A673 (cell line): Measurements from ENCODE around the gene ZC3H8.

Experiments used
- EZH2 ChIP-seq: fragments of 200-600 bp; sonication (generic); IDR thresholded peaks from 2 replicates; pipeline ENCODE4 v1.6.1; 2017; ENCODE audit warnings: borderline replicate concordance, low read depth, mild to moderate bottlenecking, mixed read lengths, antibody characterized with exemption, low read length; ENCODE audit not compliant: poor library complexity, severe bottlenecking
- TF ChIP-seq, protein P1 (sequence below): fragments of 300-800, 200-600 bp; sonication (generic); conservative IDR thresholded peaks from 2 replicates; pipeline ENCODE4 v1.5.1; 2017; ENCODE audit warnings: low read depth, mild to moderate bottlenecking, antibody characterized with exemption, low read length, moderate library complexity, mixed read lengths

DNA sequence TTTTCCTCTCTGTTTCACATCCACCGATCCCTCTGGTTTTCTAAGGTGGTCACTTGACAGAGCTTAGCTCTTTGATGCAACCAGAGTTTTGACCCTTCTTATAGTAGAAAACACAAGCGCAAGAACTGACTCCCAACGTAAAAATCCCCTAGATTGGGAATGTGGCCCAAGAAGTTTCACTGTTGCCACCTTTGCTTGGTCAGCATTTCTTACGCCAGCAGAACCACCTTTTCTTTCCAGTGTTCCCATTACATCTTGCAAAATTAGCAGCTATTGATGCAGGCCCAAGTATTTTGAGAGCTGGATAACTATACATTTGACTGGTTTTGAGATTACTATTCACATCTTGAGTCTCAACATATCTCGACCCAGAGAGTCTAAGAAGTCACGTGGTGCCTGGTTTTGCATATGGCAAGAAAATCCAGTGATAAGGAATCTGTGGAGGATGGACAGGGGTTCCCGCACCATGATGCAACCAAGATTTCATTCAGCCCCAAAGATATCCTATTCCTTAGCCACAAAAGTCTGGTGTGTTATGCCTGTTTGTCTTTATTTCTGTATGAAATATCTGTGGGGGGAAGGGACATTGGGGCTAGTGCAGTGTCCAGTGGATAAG lies 78.8 kb downstream of the ZC3H8 start:
- TF ChIP-seq, protein P1, sequence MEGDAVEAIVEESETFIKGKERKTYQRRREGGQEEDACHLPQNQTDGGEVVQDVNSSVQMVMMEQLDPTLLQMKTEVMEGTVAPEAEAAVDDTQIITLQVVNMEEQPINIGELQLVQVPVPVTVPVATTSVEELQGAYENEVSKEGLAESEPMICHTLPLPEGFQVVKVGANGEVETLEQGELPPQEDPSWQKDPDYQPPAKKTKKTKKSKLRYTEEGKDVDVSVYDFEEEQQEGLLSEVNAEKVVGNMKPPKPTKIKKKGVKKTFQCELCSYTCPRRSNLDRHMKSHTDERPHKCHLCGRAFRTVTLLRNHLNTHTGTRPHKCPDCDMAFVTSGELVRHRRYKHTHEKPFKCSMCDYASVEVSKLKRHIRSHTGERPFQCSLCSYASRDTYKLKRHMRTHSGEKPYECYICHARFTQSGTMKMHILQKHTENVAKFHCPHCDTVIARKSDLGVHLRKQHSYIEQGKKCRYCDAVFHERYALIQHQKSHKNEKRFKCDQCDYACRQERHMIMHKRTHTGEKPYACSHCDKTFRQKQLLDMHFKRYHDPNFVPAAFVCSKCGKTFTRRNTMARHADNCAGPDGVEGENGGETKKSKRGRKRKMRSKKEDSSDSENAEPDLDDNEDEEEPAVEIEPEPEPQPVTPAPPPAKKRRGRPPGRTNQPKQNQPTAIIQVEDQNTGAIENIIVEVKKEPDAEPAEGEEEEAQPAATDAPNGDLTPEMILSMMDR = no peak
- TF ChIP-seq EZH2 = no peak
